Rectal smooth muscle tissue (tissue), 1 donor: ENCODE results near the gene ACOX1.
A peak's percentile ranks its signal among the peaks of the same experiment; 100 is the strongest.

ENCODE experiments used
- H3K27ac ChIP-seq: one replicate; pipeline ENCODE4 v1.7.0; 2013; ENCODE audit warnings: low read depth, low read length, inconsistent platforms
- H3K27me3 ChIP-seq: one replicate; pipeline ENCODE4 v1.7.0; 2013; ENCODE audit warnings: low read length; ENCODE audit not compliant: control insufficient read depth, insufficient read depth
- H3K36me3 ChIP-seq: one replicate; pipeline ENCODE4 v1.7.0; 2013; ENCODE audit warnings: low read length; ENCODE audit not compliant: control insufficient read depth, insufficient read depth
- H3K4me1 ChIP-seq: one replicate; pipeline ENCODE4 v1.7.0; 2013; ENCODE audit warnings: low read length; ENCODE audit not compliant: control insufficient read depth, insufficient read depth
- H3K4me3 ChIP-seq: one replicate; pipeline ENCODE4 v1.7.0; 2013; ENCODE audit warnings: low read length
- H3K9ac ChIP-seq: one replicate; pipeline ENCODE4 v1.7.0; 2013; ENCODE audit warnings: low read length

Gene ACOX1

DNA sequence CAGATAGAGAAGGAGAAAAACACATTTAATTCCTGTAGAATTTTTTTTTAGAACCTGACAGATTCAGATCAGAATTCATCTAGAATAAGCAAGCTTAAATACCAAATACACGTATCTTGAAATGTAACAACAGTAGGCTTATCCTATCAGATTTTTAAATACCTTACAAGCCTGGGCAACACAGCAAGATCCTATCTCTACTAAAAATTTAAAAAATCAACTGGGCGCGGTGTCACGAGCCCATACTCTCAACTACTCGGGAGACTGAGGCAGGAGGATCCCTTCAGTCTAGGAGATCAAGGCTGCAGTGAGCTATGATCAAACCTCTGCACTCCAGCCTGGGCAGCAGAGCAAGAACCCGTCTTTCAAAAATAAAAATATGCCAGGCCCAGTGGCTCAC, 13.5 kb downstream of the ACOX1 start:
- Histone ChIP-seq H3K36me3 (no peaks in the 10 kb centered on the region), H3K4me1 (no peaks in the 10 kb centered on the region), H3K9ac (no peak overlapping the region), H3K27ac (no peak overlapping the region), H3K4me3 (no peak overlapping the region), H3K27me3 (no peaks in the 10 kb centered on the region)

DNA sequence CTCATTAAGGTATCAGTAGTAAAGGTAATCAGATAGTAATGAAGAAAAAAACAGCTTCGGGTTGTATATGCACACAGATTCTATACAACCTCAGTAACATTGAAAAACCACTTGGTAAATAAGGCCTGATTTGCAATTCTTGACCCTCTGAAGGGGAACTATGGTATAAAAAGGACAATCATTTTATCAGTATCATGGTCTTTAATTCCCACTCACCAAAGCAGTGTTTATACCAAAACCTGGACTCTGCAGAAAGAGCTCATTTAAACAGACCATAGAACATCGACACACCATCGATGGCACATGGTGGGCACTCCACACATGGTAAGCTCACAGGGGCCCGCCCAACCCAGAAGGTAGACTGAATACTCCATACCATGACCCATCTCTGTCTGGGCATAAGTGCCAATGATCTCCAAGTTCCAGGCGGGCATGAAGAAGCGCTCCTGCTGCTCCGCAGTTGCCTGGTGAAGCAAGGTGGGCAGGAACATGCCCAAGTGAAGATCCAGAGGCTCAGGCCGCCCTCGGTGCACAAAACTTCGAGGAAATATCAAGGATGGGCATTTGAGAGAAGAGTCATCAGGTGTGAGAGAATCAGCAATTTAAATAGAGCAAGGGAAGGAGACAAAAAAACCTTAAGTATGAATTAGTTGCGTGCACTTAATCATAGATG, 19.0 kb downstream of the ACOX1 start:
- no peaks in the 10 kb centered on the region for H3K4me1 ChIP-seq
- H3K4me3 ChIP-seq: no peak overlapping the region
- H3K27ac ChIP-seq: no peak overlapping the region
- no peak overlapping the region for H3K9ac ChIP-seq
- no peaks in the 10 kb centered on the region for H3K27me3 ChIP-seq
- peaks cover 9% of the 10 kb centered on the region for H3K36me3 ChIP-seq

DNA sequence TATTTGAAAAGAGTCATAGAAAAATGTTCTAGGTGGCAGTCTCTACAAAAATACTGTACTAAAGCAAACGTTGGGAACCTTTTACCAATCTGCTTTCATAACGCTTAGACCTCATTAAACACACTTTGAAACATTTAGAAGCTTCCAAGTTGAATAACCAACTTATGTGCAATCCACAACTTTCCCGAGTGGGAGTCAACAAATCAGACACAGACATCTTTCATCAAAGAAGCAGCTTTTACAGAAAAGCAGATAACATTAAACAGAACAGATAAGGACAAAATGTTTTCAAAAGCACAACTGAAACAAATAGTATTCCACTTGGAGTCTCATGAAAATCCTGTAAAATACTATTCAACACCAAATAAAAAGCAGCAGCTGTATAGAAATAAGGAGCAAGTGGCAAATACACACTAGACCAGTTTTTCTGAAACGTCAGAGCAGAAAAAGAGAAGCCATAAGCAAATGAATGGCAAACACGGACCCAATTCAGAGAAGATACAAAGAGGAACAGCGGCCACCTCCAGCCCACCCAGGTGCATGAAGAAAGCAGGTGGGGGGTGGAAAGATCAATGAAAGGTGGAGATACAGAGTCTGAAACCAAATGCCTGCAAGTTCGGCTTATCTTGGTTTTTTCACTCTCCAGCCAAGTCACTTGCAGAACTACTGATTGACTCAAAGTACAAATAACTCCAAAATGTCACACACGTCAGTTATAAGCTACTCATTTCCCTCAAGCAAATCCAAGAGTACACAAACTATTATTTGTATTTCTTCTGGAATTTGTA, 19.7 kb downstream of the ACOX1 start:
- H3K27ac ChIP-seq: no peak overlapping the region
- no peaks in the 10 kb centered on the region for H3K4me1 ChIP-seq
- H3K9ac ChIP-seq: no peak overlapping the region
- H3K27me3 ChIP-seq: no peaks in the 10 kb centered on the region
- H3K4me3 ChIP-seq: no peak overlapping the region
- peaks cover 9% of the 10 kb centered on the region for H3K36me3 ChIP-seq

GRCh38 chr17:75950855-75951554, 28.0 kb downstream of the ACOX1 start:
- Histone ChIP-seq H3K27ac (no peak overlapping the region), H3K27me3 (no peaks in the 10 kb centered on the region), H3K4me3 (no peak overlapping the region), H3K9ac (no peak overlapping the region), H3K36me3 (peaks cover 49% of the 10 kb centered on the region), H3K4me1 (no peaks in the 10 kb centered on the region)

- no peak overlapping the region for H3K9ac ChIP-seq
- H3K36me3 ChIP-seq: peaks cover 47% of the 10 kb centered on the region
- no peak overlapping the region for H3K4me3 ChIP-seq
- no peaks in the 10 kb centered on the region for H3K27me3 ChIP-seq
- no peaks in the 10 kb centered on the region for H3K4me1 ChIP-seq
- H3K27ac ChIP-seq: no peak overlapping the region
Measured at GRCh38 chr17:75950421-75950820, 28.5 kb downstream of the ACOX1 start.

GRCh38 chr17:75945211-75945610, 33.8 kb downstream of the ACOX1 start:
- no peak overlapping the region for H3K9ac ChIP-seq
- no peaks in the 10 kb centered on the region for H3K27me3 ChIP-seq
- H3K36me3 ChIP-seq: peaks cover 24% of the 10 kb centered on the region
- H3K27ac ChIP-seq: no peak overlapping the region
- H3K4me1 ChIP-seq: peaks cover 2% of the 10 kb centered on the region
- no peak overlapping the region for H3K4me3 ChIP-seq

DNA sequence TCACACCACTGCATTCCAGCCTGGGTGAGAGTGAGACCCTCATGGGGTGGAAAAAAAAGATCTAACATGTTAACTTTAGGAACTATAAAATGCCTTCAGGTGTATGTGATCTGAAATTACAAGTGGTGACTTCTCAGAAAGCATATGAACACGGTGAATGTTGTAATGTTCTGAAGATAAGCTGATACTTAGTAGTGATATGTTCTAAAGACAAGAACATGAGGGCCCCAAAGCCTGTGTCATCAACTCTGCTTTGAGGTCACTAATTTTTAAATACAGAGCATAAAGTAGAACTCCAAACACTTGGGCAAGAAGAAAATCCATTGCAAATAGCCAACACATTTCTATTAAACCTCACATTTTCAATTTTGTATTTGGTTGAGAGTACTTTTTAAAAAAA, 35.5 kb downstream of the ACOX1 start:
- no peak overlapping the region for H3K9ac ChIP-seq
- no peak overlapping the region for H3K4me3 ChIP-seq
- peaks cover 3% of the 10 kb centered on the region for H3K4me1 ChIP-seq
- no peaks in the 10 kb centered on the region for H3K27me3 ChIP-seq
- H3K27ac ChIP-seq: no peak overlapping the region
- H3K36me3 ChIP-seq: peaks cover 11% of the 10 kb centered on the region

DNA sequence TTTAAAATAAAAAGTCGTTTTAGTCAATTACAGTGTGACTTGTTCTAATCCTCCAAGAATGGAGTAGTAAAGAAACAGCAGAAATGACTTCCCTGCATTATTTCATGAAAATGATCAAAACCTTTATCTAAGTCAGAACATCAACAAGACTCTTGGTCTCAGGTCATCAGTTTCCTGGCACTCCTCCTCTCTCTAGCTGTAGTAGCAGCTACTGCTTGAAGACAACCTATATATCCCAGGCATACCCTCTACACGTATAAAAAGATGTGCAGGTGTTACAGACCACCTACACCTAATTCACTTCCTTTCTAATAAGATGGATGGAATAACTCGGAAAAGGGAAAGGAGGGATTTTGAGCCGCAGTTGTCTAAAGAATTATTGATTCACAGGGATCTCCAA, 36.5 kb downstream of the ACOX1 start:
- H3K27ac ChIP-seq: no peak overlapping the region
- H3K9ac ChIP-seq: no peak overlapping the region
- H3K4me1 ChIP-seq: peaks cover 3% of the 10 kb centered on the region
- H3K4me3 ChIP-seq: no peak overlapping the region
- H3K27me3 ChIP-seq: no peaks in the 10 kb centered on the region
- H3K36me3 ChIP-seq: peaks cover 6% of the 10 kb centered on the region

- peak overlapping the region; percentile 34 for H3K4me3 ChIP-seq
- no peak overlapping the region for H3K27ac ChIP-seq
- H3K4me1 ChIP-seq: peaks cover 3% of the 10 kb centered on the region
- peaks cover 6% of the 10 kb centered on the region for H3K36me3 ChIP-seq
- no peak overlapping the region for H3K9ac ChIP-seq
- H3K27me3 ChIP-seq: no peaks in the 10 kb centered on the region
Measured at GRCh38 chr17:75941442-75941819, 37.5 kb downstream of the ACOX1 start.

- Histone ChIP-seq H3K27me3 (no peaks in the 10 kb centered on the region), H3K4me3 (peak within 1 kb of the TSS; percentile 61), H3K27ac (peak within 1 kb of the TSS; percentile 48), H3K4me1 (peaks cover 3% of the 10 kb centered on the region), H3K9ac (peak within 1 kb of the TSS; percentile 43), H3K36me3 (peaks cover 2% of the 10 kb centered on the region)
Measured at GRCh38 chr17:75940727-75941441, 38.1 kb downstream of the ACOX1 start, which contains the start of gene FBF1. TSS of gene FBF1 (minus strand) at chr17:75941042. CDS start at chr17:75938149, 2,893 bp downstream.

- no peaks in the 10 kb centered on the region for H3K36me3 ChIP-seq
- H3K27ac ChIP-seq: no peak overlapping the region
- H3K9ac ChIP-seq: no peak overlapping the region
- no peaks in the 10 kb centered on the region for H3K27me3 ChIP-seq
- peaks cover 3% of the 10 kb centered on the region for H3K4me1 ChIP-seq
- H3K4me3 ChIP-seq: no peak overlapping the region
Measured at GRCh38 chr17:75937652-75938051, 41.3 kb downstream of the ACOX1 start.

DNA sequence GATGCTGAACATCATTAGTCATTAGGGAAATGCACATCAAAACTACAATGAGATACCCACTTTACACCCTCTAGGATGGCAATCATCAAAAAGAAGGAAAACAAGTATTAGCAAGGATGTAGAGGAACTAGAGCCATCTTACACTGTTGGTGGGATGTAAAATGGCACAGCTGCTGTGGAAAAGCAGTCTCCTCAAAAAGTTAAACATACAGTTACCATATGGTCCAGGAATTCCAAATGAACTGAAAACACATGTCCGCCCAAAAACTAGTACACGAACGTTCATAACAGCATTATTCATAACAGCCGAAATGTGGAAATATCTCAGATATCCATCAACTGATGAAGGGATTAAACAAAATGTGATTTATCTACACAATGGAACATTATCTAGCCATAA, 45.2 kb downstream of the ACOX1 start:
- H3K4me1 ChIP-seq: no peaks in the 10 kb centered on the region
- H3K9ac ChIP-seq: no peak overlapping the region
- H3K27ac ChIP-seq: no peak overlapping the region
- no peaks in the 10 kb centered on the region for H3K36me3 ChIP-seq
- H3K27me3 ChIP-seq: no peaks in the 10 kb centered on the region
- H3K4me3 ChIP-seq: no peak overlapping the region
